ENCODE measurements around the gene RBP5. TPM values are rescaled to one million over a fixed set of nuclear protein-coding genes. Genes with fewer than 3 reads are reported as not detected.

RBP5 gene
- total and polyA plus RNA-seq, 10 of the 15 experiments (the other 5 are each of a cell fraction or from before 2014, with no cell fraction given), result 0.11 to 1.1 (median 0.31) TPM; not detected in 4

GRCh38 chr12:7161811-7162210 is 33.1 kb upstream of the RBP5 start:
- H3K36me3 ChIP-seq (ENCODE audit: control insufficient read depth in 2 of 2, insufficient read depth in 2 of 2, low read length in 1 of 2), result no peaks in the 10 kb centered on the region; a peak in 1 of 4 replicates
- POLR2A ChIA-PET, result interaction anchor here (0.6 kb wide), 1 partner anchor 63 kb away, joined by 3 read pairs; no protein-coding TSS in a partner anchor
- H3K9me3 ChIP-seq (replicated peaks; ENCODE audit: control insufficient read depth, insufficient read depth, low read length), result no peaks in the 10 kb centered on the region; the same call in 2 of the 3 replicates
- FAIRE-seq, result no peak
- no peak overlapping the region for H3K27ac ChIP-seq (ENCODE audit: control insufficient read depth, insufficient read depth)
- no peak overlapping the region for H2AFZ ChIP-seq (ENCODE audit: control insufficient read depth, low read depth, low read length)
- SMC1A ChIA-PET (ENCODE audit: uncharacterized antibody, unreplicated experiment), result no interaction called here
- no TSS peak for BruUV-seq (replicated peaks)
- H3K27me3 ChIP-seq (replicated peaks in 1 of 2; ENCODE audit: control insufficient read depth in 2 of 2, insufficient read depth in 2 of 2, low read length in 1 of 2), result peaks cover 0 to 4% of the 10 kb centered on the region in 2 experiments; a peak in 1 of 4 replicates
- intact Hi-C loops (cut with micrococcal nuclease; ENCODE audit: unreplicated experiment), result no loop called here
- in situ Hi-C loops (cut with MboI), result no loop called here
- no peaks in the 10 kb centered on the region for H3K4me1 ChIP-seq (ENCODE audit: control insufficient read depth, insufficient read depth, low read length)
- H3K79me2 ChIP-seq (ENCODE audit: control insufficient read depth, insufficient read depth, low read length), result no peaks in the 10 kb centered on the region
- H3K4me2 ChIP-seq (ENCODE audit: control insufficient read depth, insufficient read depth), result no peak overlapping the region
- no peak for DNase-seq (ENCODE audit: low read depth, low spot score)
- CTCF ChIA-PET, result interaction anchor here (1.3 kb wide), 2 partner anchors 9 to 27 kb away, joined by 4 to 5 read pairs; partner anchors contain the start of gene PEX5
- H3K9ac ChIP-seq (ENCODE audit: control insufficient read depth, insufficient read depth, low read length), result no peak overlapping the region
- ATAC-seq, result no peak
- RAD21 ChIA-PET (ENCODE audit: unreplicated experiment), result no interaction called here
- no peak overlapping the region for H3K4me3 ChIP-seq
- no peaks in the 10 kb centered on the region for H4K20me1 ChIP-seq (ENCODE audit: control insufficient read depth, insufficient read depth)
- TF ChIP-seq RFX5 (IDR thresholded peaks at IDR 0.05; ENCODE audit: low read depth, low read length) (no peak), SUPT20H (IDR thresholded peaks at IDR 0.05; ENCODE audit: borderline replicate concordance, control insufficient read depth, low read depth, low read length) (no peak), ZNF274 (IDR thresholded peaks at IDR 0.05; ENCODE audit: insufficient read depth, insufficient read length) (no peak), RBBP5 (conservative IDR thresholded peaks at IDR 0.05) (no peak), MTA3 (IDR thresholded peaks at IDR 0.05; ENCODE audit: borderline replicate concordance, low read length) (no peak), SMAD5 (IDR thresholded peaks at IDR 0.05; ENCODE audit: low read depth) (no peak), POLR2A (IDR thresholded peaks at IDR 0.05; ENCODE audit: low read depth, low read length) (no peak), MLLT1 (IDR thresholded peaks at IDR 0.05) (no peak), NFYB (IDR thresholded peaks at IDR 0.05; ENCODE audit: insufficient read depth, low read depth, low read length) (no peak), ZBED1 (IDR thresholded peaks at IDR 0.05; ENCODE audit: borderline replicate concordance) (no peak)
- WGBS (ENCODE audit: insufficient coverage, insufficient replicate concordance, low lambda C conversion rate, missing lambda C conversion rate), result 61% methylated on average over 5 of the region's 5 CpGs
